ENCODE measurements around the gene JUN.

JUN gene

GRCh38 chr1:58815686-58816071, 31.8 kb upstream of the JUN start:
- H3K9me3 Mint-ChIP-seq = no peaks in the 10 kb centered on the region
- H3K27ac Mint-ChIP-seq (ENCODE audit: low read depth) = peak overlapping the region; percentile 75
- no peak for ATAC-seq (replicated peaks; ENCODE audit: extremely low read depth, poor library complexity, severe bottlenecking)
- no peak for DNase-seq (ENCODE audit: low spot score in 2 of 2)
- H3K36me3 Mint-ChIP-seq (ENCODE audit: insufficient read depth) = peaks cover 16% of the 10 kb centered on the region
- peak overlapping the region; percentile 83 for H3K4me3 Mint-ChIP-seq
- H3K27me3 Mint-ChIP-seq = no peaks in the 10 kb centered on the region
- H3K4me1 Mint-ChIP-seq = peaks cover 40% of the 10 kb centered on the region

DNA sequence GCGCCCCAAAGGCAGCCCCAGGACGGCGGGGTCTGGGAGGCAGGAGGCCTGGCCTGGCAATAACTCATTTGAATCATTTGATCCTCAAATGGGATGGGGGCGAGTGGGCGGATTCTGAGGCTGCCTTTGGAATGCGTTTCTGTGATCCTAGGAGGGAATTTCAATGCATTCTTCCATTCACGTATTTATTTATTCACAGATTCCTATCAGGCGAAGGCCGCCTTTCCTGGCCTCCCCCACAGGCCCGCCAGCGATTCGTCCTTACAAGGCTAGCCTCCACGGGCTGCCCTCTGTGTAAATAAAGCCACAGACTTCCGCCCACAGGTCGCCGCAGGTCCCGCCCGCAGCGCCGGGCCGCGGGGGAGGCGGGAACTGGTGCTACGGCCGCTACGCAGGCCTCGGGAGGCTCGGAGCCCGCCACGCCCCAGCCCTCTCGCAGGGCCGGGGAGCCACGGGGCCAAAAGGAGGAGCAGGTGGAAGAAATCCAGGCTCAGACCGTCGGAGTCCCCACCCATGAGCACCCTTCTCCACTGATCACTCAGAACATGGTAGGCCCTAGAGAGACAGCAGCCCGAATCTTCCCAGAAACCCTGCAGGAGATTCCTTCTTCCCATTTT, 31.3 kb upstream of the JUN start:
- Mint-ChIP-seq H3K27ac (ENCODE audit: low read depth) (peak overlapping the region; percentile 75), H3K36me3 (ENCODE audit: insufficient read depth) (peaks cover 16% of the 10 kb centered on the region), H3K27me3 (no peaks in the 10 kb centered on the region), H3K4me1 (peaks cover 40% of the 10 kb centered on the region), H3K9me3 (no peaks in the 10 kb centered on the region), H3K4me3 (peak overlapping the region; percentile 83)
- no peak for ATAC-seq (replicated peaks; ENCODE audit: extremely low read depth, poor library complexity, severe bottlenecking)
- peak in 1 of 2 donors; percentile 29 for DNase-seq (ENCODE audit: low spot score in 2 of 2)

GRCh38 chr1:58814251-58815068, 30.6 kb upstream of the JUN start:
- Mint-ChIP-seq H3K27ac (ENCODE audit: low read depth) (peak overlapping the region; percentile 75), H3K4me3 (peak overlapping the region; percentile 83), H3K4me1 (peaks cover 40% of the 10 kb centered on the region), H3K36me3 (ENCODE audit: insufficient read depth) (peaks cover 16% of the 10 kb centered on the region), H3K27me3 (no peaks in the 10 kb centered on the region), H3K9me3 (no peaks in the 10 kb centered on the region)
- no peak for DNase-seq (ENCODE audit: low spot score in 2 of 2)
- ATAC-seq (replicated peaks; ENCODE audit: extremely low read depth, poor library complexity, severe bottlenecking) = no peak

DNA sequence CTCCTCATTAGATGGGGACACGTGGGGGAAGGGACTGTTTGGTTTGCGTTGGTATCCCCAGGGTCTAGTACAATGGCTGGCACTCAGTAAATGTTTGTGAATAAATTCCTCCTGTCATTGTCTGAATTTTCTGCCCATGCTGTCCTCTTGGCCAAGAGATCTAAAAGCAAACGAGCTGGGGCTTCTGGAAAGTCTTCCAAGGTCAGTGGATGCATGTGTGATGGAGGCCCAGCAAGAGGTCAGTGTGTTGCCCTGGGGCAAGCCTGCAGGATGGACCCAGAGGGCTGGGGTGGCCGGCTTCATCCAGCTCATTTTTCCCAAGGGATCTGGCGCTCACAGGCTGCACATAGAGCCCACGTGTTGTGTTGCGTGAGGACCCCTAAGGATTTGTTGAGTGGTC, 30.0 kb upstream of the JUN start:
- no peaks in the 10 kb centered on the region for H3K9me3 Mint-ChIP-seq
- H3K27ac Mint-ChIP-seq (ENCODE audit: low read depth) = peak overlapping the region; percentile 75
- ATAC-seq (replicated peaks; ENCODE audit: extremely low read depth, poor library complexity, severe bottlenecking) = no peak
- H3K27me3 Mint-ChIP-seq = no peaks in the 10 kb centered on the region
- no peak for DNase-seq (ENCODE audit: low spot score in 2 of 2)
- H3K36me3 Mint-ChIP-seq (ENCODE audit: insufficient read depth) = peaks cover 16% of the 10 kb centered on the region
- H3K4me1 Mint-ChIP-seq = peaks cover 45% of the 10 kb centered on the region
- H3K4me3 Mint-ChIP-seq = peak overlapping the region; percentile 83

- Mint-ChIP-seq H3K27me3 (no peaks in the 10 kb centered on the region), H3K36me3 (ENCODE audit: insufficient read depth) (peaks cover 18% of the 10 kb centered on the region), H3K9me3 (no peaks in the 10 kb centered on the region), H3K27ac (ENCODE audit: low read depth) (peak overlapping the region; percentile 75), H3K4me1 (peaks cover 45% of the 10 kb centered on the region), H3K4me3 (peak overlapping the region; percentile 83)
- ATAC-seq (replicated peaks; ENCODE audit: extremely low read depth, poor library complexity, severe bottlenecking) = no peak
- DNase-seq (ENCODE audit: low spot score in 2 of 2) = no peak
Measured at GRCh38 chr1:58813361-58813760, 29.5 kb upstream of the JUN start.

DNA sequence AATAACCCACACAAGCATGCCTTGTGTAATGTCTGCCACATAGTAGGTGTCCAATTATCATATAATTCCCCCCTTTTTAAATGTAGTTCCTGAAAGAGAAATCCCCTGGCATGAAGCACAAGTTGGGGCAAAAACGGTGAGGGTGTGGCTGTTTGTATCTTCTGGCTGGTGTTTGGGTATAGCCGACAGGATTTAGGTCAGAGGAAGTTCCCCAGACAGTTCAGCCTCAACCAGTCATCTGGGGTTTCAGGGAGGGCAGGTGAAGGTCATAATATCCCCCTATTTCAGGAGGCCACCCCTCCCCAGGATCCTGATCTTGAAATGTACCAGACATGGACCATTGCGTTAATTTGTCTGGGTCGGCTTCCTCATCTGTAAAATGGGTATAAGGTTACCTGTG, 29.1 kb upstream of the JUN start:
- H3K9me3 Mint-ChIP-seq = no peaks in the 10 kb centered on the region
- H3K4me3 Mint-ChIP-seq = peak overlapping the region; percentile 83
- H3K36me3 Mint-ChIP-seq (ENCODE audit: insufficient read depth) = peaks cover 18% of the 10 kb centered on the region
- H3K27ac Mint-ChIP-seq (ENCODE audit: low read depth) = peak overlapping the region; percentile 75
- ATAC-seq (replicated peaks; ENCODE audit: extremely low read depth, poor library complexity, severe bottlenecking) = peak; percentile 85
- peak in 1 of 2 donors; percentile 75 for DNase-seq (ENCODE audit: low spot score in 2 of 2)
- H3K4me1 Mint-ChIP-seq = peaks cover 45% of the 10 kb centered on the region
- no peaks in the 10 kb centered on the region for H3K27me3 Mint-ChIP-seq

GRCh38 chr1:58812468-58812867, 28.6 kb upstream of the JUN start:
- Mint-ChIP-seq H3K27ac (ENCODE audit: low read depth) (peak overlapping the region; percentile 75), H3K4me1 (peaks cover 46% of the 10 kb centered on the region)

GRCh38 chr1:58811303-58811702, 27.5 kb upstream of the JUN start:
- H3K4me3 Mint-ChIP-seq = no peak overlapping the region
- H3K4me1 Mint-ChIP-seq = peaks cover 46% of the 10 kb centered on the region
- H3K9me3 Mint-ChIP-seq = no peaks in the 10 kb centered on the region
- DNase-seq (ENCODE audit: low spot score in 2 of 2) (no peak), ATAC-seq (replicated peaks; ENCODE audit: extremely low read depth, poor library complexity, severe bottlenecking) (no peak)
- H3K27me3 Mint-ChIP-seq = no peaks in the 10 kb centered on the region
- H3K36me3 Mint-ChIP-seq (ENCODE audit: insufficient read depth) = peaks cover 18% of the 10 kb centered on the region
- peak overlapping the region; percentile 75 for H3K27ac Mint-ChIP-seq (ENCODE audit: low read depth)

More at GRCh38 chr1:58812468-58812867, 28.6 kb upstream of the JUN start:
- DNase-seq (ENCODE audit: low spot score in 2 of 2) (no peak), ATAC-seq (replicated peaks; ENCODE audit: extremely low read depth, poor library complexity, severe bottlenecking) (no peak)
- peak overlapping the region; percentile 83 for H3K4me3 Mint-ChIP-seq
- no peaks in the 10 kb centered on the region for H3K27me3 Mint-ChIP-seq
- no peaks in the 10 kb centered on the region for H3K9me3 Mint-ChIP-seq
- H3K36me3 Mint-ChIP-seq (ENCODE audit: insufficient read depth) = peaks cover 18% of the 10 kb centered on the region

GRCh38 chr1:58809325-58810010, 25.6 kb upstream of the JUN start:
- peaks cover 10% of the 10 kb centered on the region for H3K36me3 Mint-ChIP-seq (ENCODE audit: insufficient read depth)
- ATAC-seq (replicated peaks; ENCODE audit: extremely low read depth, poor library complexity, severe bottlenecking) = no peak
- H3K27me3 Mint-ChIP-seq = no peaks in the 10 kb centered on the region
- H3K4me3 Mint-ChIP-seq = no peak overlapping the region
- peak overlapping the region; percentile 79 for H3K27ac Mint-ChIP-seq (ENCODE audit: low read depth)
- no peaks in the 10 kb centered on the region for H3K9me3 Mint-ChIP-seq
- H3K4me1 Mint-ChIP-seq = peaks cover 44% of the 10 kb centered on the region
- DNase-seq (ENCODE audit: low spot score in 2 of 2) = no peak

DNA sequence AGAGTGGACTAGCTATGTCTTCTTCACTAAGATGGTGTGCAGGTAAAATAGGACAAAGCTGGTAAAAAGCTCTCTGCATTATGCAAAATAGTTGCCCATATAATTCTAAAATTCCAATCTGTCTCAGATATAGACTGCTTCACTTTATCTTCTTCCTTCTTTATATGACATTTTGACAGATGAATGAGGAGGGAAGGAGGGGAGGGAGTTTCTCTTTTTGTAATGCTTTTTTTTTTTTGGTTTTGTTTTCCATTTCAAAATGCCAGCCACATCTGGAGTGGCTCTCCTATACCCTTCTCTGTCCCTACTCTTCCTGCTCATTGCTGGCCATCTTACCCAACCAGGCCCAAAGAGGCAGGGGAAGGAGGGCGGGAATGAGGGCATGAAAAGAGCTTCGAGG, 24.2 kb upstream of the JUN start:
- Mint-ChIP-seq H3K36me3 (ENCODE audit: insufficient read depth) (peaks cover 8% of the 10 kb centered on the region), H3K9me3 (no peaks in the 10 kb centered on the region), H3K27ac (ENCODE audit: low read depth) (peak overlapping the region; percentile 82), H3K27me3 (no peaks in the 10 kb centered on the region), H3K4me1 (peaks cover 35% of the 10 kb centered on the region), H3K4me3 (no peak overlapping the region)
- ATAC-seq (replicated peaks; ENCODE audit: extremely low read depth, poor library complexity, severe bottlenecking) (no peak), DNase-seq (ENCODE audit: low spot score in 2 of 2) (no peak)

DNA sequence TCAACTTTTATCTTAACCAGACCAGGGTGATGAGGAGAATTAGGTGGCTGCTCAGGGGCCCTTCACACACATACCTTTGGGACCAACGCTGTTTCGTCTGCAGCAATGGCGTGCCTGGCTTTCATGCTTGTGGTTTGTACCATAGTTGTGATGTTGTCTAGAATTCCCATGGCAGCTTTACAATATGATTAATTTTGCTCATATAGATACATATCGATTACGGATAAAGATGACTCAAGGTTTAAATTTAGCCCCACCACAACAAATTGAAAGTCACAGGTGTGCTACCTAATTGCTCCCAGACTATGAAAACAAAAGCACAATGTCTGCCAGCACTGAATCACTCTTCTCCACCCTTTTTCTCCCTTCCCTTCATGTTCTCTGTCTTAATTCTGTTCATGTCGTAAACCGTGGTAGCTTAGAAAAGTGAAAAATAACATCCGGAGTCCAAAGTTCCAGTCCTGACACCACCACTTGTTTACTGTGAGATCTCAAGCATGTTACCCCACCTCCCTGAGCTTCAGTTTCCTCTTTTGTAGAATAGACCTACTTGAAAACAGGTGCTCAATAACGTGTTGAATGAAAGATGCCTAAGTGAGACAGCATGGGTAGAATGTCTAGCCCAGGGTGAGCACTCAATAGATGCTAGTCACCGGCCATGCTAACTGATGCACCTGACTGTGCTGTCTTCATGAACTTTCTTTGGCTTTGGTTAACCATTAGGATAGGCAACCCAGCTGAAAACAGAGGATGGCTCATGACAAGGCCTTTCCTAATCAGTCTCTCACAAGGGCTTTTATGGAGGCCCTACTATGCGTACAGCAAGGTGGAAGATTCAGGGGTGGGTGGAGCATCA, 22.1 kb upstream of the JUN start:
- ATAC-seq (replicated peaks; ENCODE audit: extremely low read depth, poor library complexity, severe bottlenecking) = no peak
- no peaks in the 10 kb centered on the region for H3K27me3 Mint-ChIP-seq

More for the DNA sequence above, 22.1 kb upstream of the JUN start:
- H3K27ac Mint-ChIP-seq (ENCODE audit: low read depth) = peak overlapping the region; percentile 82
- H3K9me3 Mint-ChIP-seq = no peaks in the 10 kb centered on the region
- H3K4me3 Mint-ChIP-seq = peak overlapping the region; percentile 11
- peaks cover 30% of the 10 kb centered on the region for H3K4me1 Mint-ChIP-seq
- no peak for DNase-seq (ENCODE audit: low spot score in 2 of 2)
- peaks cover 8% of the 10 kb centered on the region for H3K36me3 Mint-ChIP-seq (ENCODE audit: insufficient read depth)
